ENCODE measurements around the gene RAB5B. TPM values are rescaled to one million over a fixed set of nuclear protein-coding genes. Genes with fewer than 3 reads are reported as not detected.

RAB5B gene
- total RNA-seq, 1 experiment from 2014 or later = 44.5 TPM

GRCh38 chr12:55993230-55993853 lies 19.5 kb downstream of the RAB5B start:
- no peak overlapping the region for H3K27ac ChIP-seq (ENCODE audit: low read depth, low read length)
- H2AFZ ChIP-seq (ENCODE audit: low read depth, low read length, poor library complexity, severe bottlenecking) = no peak overlapping the region
- H3K36me3 ChIP-seq (ENCODE audit: control insufficient read depth in 1 of 2, insufficient read depth in 2 of 2, low read length in 2 of 2) = peaks cover 13 to 32% of the 10 kb centered on the region in 2 experiments; a peak in 3 of 4 replicates
- H4K20me1 ChIP-seq (ENCODE audit: insufficient read depth) = no peaks in the 10 kb centered on the region
- CTCF ChIA-PET = interaction anchor here (1.2 kb wide), 2 partner anchors 36 to 256 kb away, joined by 3 to 4 read pairs; no protein-coding TSS in a partner anchor
- no peak overlapping the region for H3K9ac ChIP-seq (ENCODE audit: low read length)
- RAD21 ChIA-PET (ENCODE audit: low non-redundant PET in 1 of 2, low total read pairs in 2 of 2, uncharacterized antibody in 2 of 2, unreplicated experiment in 2 of 2) = interaction anchor here in 1 of 2 experiments (0.6 kb wide), 1 partner anchor 13 kb away, joined by 7 read pairs; no protein-coding TSS in a partner anchor
- no peak for ATAC-seq
- H3K4me3 ChIP-seq (replicated peaks in 1 of 2; ENCODE audit: low read depth in 1 of 2, low read length in 2 of 2) = no peak overlapping the region
- POLR2A ChIA-PET = no interaction called here
- H3K9me3 ChIP-seq (ENCODE audit: control insufficient read depth in 1 of 2, insufficient read depth in 1 of 2, low read depth in 1 of 2, low read length in 2 of 2) = no peaks in the 10 kb centered on the region
- DNase-seq (ENCODE audit: low read depth, low spot score) = no peak
- no peaks in the 10 kb centered on the region for H3K27me3 ChIP-seq (ENCODE audit: insufficient read depth, low read length)
- peaks cover 8 to 15% of the 10 kb centered on the region in 2 experiments; a peak in 3 of 4 replicates for H3K4me1 ChIP-seq (ENCODE audit: control insufficient read depth in 1 of 2, insufficient read depth in 2 of 2, low read length in 2 of 2)
- no peaks in the 10 kb centered on the region for H3K9me2 ChIP-seq (ENCODE audit: insufficient read depth)
- intact Hi-C loops (cut with micrococcal nuclease) = no loop called here
- H3K4me2 ChIP-seq (ENCODE audit: low read length) = no peak overlapping the region
- no peaks in the 10 kb centered on the region for H3K79me2 ChIP-seq (ENCODE audit: insufficient read depth, low read length)
- TF ChIP-seq RAD21 (IDR thresholded peaks at IDR 0.05; ENCODE audit: low read depth) (no peak), YY1 (IDR thresholded peaks at IDR 0.05; ENCODE audit: extremely low read depth, insufficient replicate concordance, low read depth, low read length) (no peak), FOSL1 (IDR thresholded peaks at IDR 0.05; ENCODE audit: low read depth) (no peak), ZBTB33 (IDR thresholded peaks at IDR 0.05; ENCODE audit: extremely low read depth, insufficient replicate concordance, low read length) (no peak), REST (IDR thresholded peaks at IDR 0.05; ENCODE audit: low read depth) (no peak), SRF (IDR thresholded peaks at IDR 0.05; ENCODE audit: low read depth) (no peak)
- TSS peak; percentile 7 for BruUV-seq (replicated peaks)
